HEK293 (cell line): ENCODE data around the gene RALA.

Source experiments
- CTCF ChIA-PET: fragments of 350-600 bp; formaldehyde crosslinking; extraction: SDS; loops from one replicate; lab custom pipeline; 2021; ENCODE audit warnings: antibody characterized with exemption; lab: Yijun Ruan, JAX
- POLR2A ChIA-PET: fragments of 300-600 bp; formaldehyde crosslinking; extraction: SDS; loops from one replicate; lab custom pipeline; 2020; ENCODE audit warnings: antibody characterized with exemption, inconsistent platforms; lab: Yijun Ruan, JAX
- H3K27ac ChIP-seq: fragments of 200-500 bp; sonication (Bioruptor generic); 2 replicates; pipeline ENCODE4 v1.5.1; 2014; ENCODE audit warnings: low read depth, low read length, control low read depth, inconsistent platforms; ENCODE audit errors: extremely low read depth
- H3K36me3 ChIP-seq, 2 experiments: fragments of 200-500 bp in 1 of 2; sonication (Bioruptor generic) in 1 of 2; 1 replicate in 1 of 2; 2 replicates in 1 of 2; pipeline ENCODE4 v1.5.1; 2014 to 2017; ENCODE audit warnings: inconsistent platforms in 2 of 2, low read length in 2 of 2; ENCODE audit not compliant: control insufficient read depth in 2 of 2, insufficient read depth in 1 of 2
- H3K4me1 ChIP-seq: fragments of 200-500 bp; sonication (Bioruptor generic); 2 replicates; pipeline ENCODE4 v1.5.1; 2014; ENCODE audit warnings: mild to moderate bottlenecking, low read length, inconsistent platforms; ENCODE audit not compliant: control insufficient read depth, insufficient read depth
- H3K4me3 ChIP-seq: 2 replicates; pipeline ENCODE4 v1.5.1; 2011; ENCODE audit warnings: low read depth, mild to moderate bottlenecking, control low read depth, low read length, moderate library complexity
- H3K9me3 ChIP-seq: fragments of 200-500 bp; sonication (Bioruptor generic); 2 replicates; pipeline ENCODE4 v1.5.1; 2014; ENCODE audit warnings: low read depth, low read length, inconsistent platforms; ENCODE audit not compliant: control insufficient read depth, insufficient read depth
- GLI2 ChIP-seq: fragments of 450-650 bp; formaldehyde crosslinking; IDR thresholded peaks from 2 replicates; pipeline ENCODE4; 2017; ENCODE audit warnings: missing biosample characterization, missing genetic modification characterization, low read depth, borderline replicate concordance
- MZF1 ChIP-seq: fragments of 450-650 bp; formaldehyde crosslinking; IDR thresholded peaks from 2 replicates; pipeline ENCODE4 v1.5.1; 2017; ENCODE audit warnings: missing biosample characterization, missing genetic modification characterization, borderline replicate concordance
- ZBTB10 ChIP-seq: fragments of 450-650 bp; formaldehyde crosslinking; IDR thresholded peaks from 2 replicates; pipeline ENCODE4 v1.5.1; 2016; ENCODE audit warnings: missing biosample characterization, missing genetic modification characterization
- ZBTB17 ChIP-seq: fragments of 450-650 bp; formaldehyde crosslinking; IDR thresholded peaks from 2 replicates; pipeline ENCODE4 v1.5.1; 2016; ENCODE audit warnings: missing biosample characterization, missing genetic modification characterization
- ZNF18 ChIP-seq: fragments of 450-650 bp; formaldehyde crosslinking; IDR thresholded peaks from 2 replicates; pipeline ENCODE4 v1.5.1; 2016; ENCODE audit warnings: missing biosample characterization, missing genetic modification characterization
- ZNF19 ChIP-seq: fragments of 450-650 bp; formaldehyde crosslinking; IDR thresholded peaks from 2 replicates; pipeline ENCODE4; 2016; ENCODE audit warnings: missing biosample characterization, missing genetic modification characterization, low read depth
- ZNF26 ChIP-seq: fragments of 450-650 bp; formaldehyde crosslinking; IDR thresholded peaks from 2 replicates; pipeline ENCODE4 v1.5.1; 2016; ENCODE audit warnings: missing biosample characterization, missing genetic modification characterization
- ZNF600 ChIP-seq: fragments of 450-650 bp; formaldehyde crosslinking; IDR thresholded peaks from 2 replicates; pipeline ENCODE4 v1.5.1; 2016; ENCODE audit warnings: missing biosample characterization, missing genetic modification characterization
- ZNF664 ChIP-seq: fragments of 450-650 bp; formaldehyde crosslinking; IDR thresholded peaks from 2 replicates; pipeline ENCODE4 v1.5.1; 2016; ENCODE audit warnings: missing biosample characterization, missing genetic modification characterization
- ZNF701 ChIP-seq: fragments of 450-650 bp; formaldehyde crosslinking; IDR thresholded peaks from 2 replicates; pipeline ENCODE4 v1.5.1; 2016; ENCODE audit warnings: missing biosample characterization, missing genetic modification characterization
- ZNF785 ChIP-seq: fragments of 450-650 bp; formaldehyde crosslinking; IDR thresholded peaks from 2 replicates; pipeline ENCODE4 v1.5.1; 2016; ENCODE audit warnings: missing biosample characterization, missing genetic modification characterization

The RALA gene

GRCh38 chr7:39621261-39621660, 2.1 kb upstream of the RALA start (continued):
- TF ChIP-seq ZBTB10 (tag by site-specific recombination), result no peak
- TF ChIP-seq ZNF664 (tag by site-specific recombination), result no peak
- no peak for TF ChIP-seq ZNF19 (tag by site-specific recombination)

- ChIA-PET POLR2A (interaction anchor here (0.8 to 2.7 kb wide), 7 partner anchors 17 to 334 kb away, joined by 3 to 14 read pairs (median 5); no protein-coding TSS in a partner anchor), CTCF (interaction anchor here (0.6 to 1.8 kb wide), 6 partner anchors 28 to 125 kb away, joined by 3 to 9 read pairs (median 4); no protein-coding TSS in a partner anchor)
- peaks cover 15% of the 10 kb centered on the region for H3K4me1 ChIP-seq
- no peak overlapping the region for H3K27ac ChIP-seq
- H3K4me3 ChIP-seq, result no peak overlapping the region
- no peaks in the 10 kb centered on the region for H3K36me3 ChIP-seq
- TF ChIP-seq ZNF18 (tag by site-specific recombination), result no peak
- TF ChIP-seq GLI2 (tag by site-specific recombination), result no peak
- 0 out of 2 replicates have a peak, but pooled peaks have one; percentile 11 for TF ChIP-seq ZNF600 (tag by site-specific recombination)
- no peak for TF ChIP-seq ZNF785
- TF ChIP-seq, all 188 proteins: peak for 1
- H3K9me3 ChIP-seq, result no peaks in the 10 kb centered on the region
Measured at GRCh38 chr7:39621784-39622411, 1.5 kb upstream of the RALA start.

GRCh38 chr7:39622609-39623008, 763 bp upstream of the RALA start:
- no peaks in the 10 kb centered on the region for H3K36me3 ChIP-seq
- H3K27ac ChIP-seq, result peak overlapping the region; percentile 78
- TF ChIP-seq ZNF701, result no peak
- peak; percentile 83; the same call in 1 of the 2 replicates for TF ChIP-seq MZF1 (tag by site-specific recombination)
- no peak for TF ChIP-seq ZBTB17
- peak; percentile 63; the same call in 1 of the 2 replicates for TF ChIP-seq ZNF664 (tag by site-specific recombination)
- no peak for TF ChIP-seq ZNF26 (tag by site-specific recombination)
- POLR2A ChIA-PET, result interaction anchor here (0.7 to 2.7 kb wide), 16 partner anchors 8 to 512 kb away, joined by 3 to 14 read pairs (median 4); partner anchors contain the start of genes MPLKIP and SUGCT
- peaks cover 16% of the 10 kb centered on the region for H3K4me1 ChIP-seq
- CTCF ChIA-PET, result interaction anchor here (0.6 to 1.8 kb wide), 5 partner anchors 17 to 44 kb away, joined by 3 to 9 read pairs (median 4); no protein-coding TSS in a partner anchor
- H3K9me3 ChIP-seq, result no peaks in the 10 kb centered on the region
- peak overlapping the region; percentile 86 for H3K4me3 ChIP-seq
